Body of pancreas (tissue), 4 donors: ENCODE measurements around the gene FHL2. TPM values are rescaled to one million over a fixed set of nuclear protein-coding genes. Genes with fewer than 3 reads are reported as not detected.
"Not testable (repeated sequence)": the region's sequence is repeated elsewhere in the genome, so short reads cannot be mapped to it uniquely, and the experiment has no call there.

ENCODE experiments used
- ATAC-seq: fragments of 150-250 bp; one replicate; pipeline ENCODE4 v1.9.1; 2016
- DNase-seq, 4 donors: peaks; one replicate each; pipeline ENCODE4 v3.0.0-alpha.2; 2019
- H3K27ac ChIP-seq, 4 donors: fragments of 200-600 bp; sonication (generic); 1 replicate in 3 of 4; 2 replicates in 1 of 4; pipeline versions ENCODE4 v1.5.1 to v1.6.1; 2016 to 2019; ENCODE audit warnings: mild to moderate bottlenecking in 1 of 4, mixed read lengths in 1 of 4, moderate library complexity in 1 of 4
- H3K27me3 ChIP-seq, 2 donors: fragments of 200-600 bp; sonication (generic); one replicate each; pipeline ENCODE4 v1.6.0; 2016; ENCODE audit warnings: mild to moderate bottlenecking in 1 of 2
- H3K36me3 ChIP-seq, 2 donors: fragments of 200-600 bp; sonication (generic); replicated peaks in 1 of 2; 2 replicates each; pipeline ENCODE4 v1.5.1; 2016; ENCODE audit warnings: low read depth in 2 of 2; ENCODE audit not compliant: insufficient read depth in 1 of 2
- H3K4me1 ChIP-seq: fragments of 200-600 bp; sonication (generic); one replicate; pipeline ENCODE4 v1.6.0; 2016
- H3K4me3 ChIP-seq, 2 donors: fragments of 200-600 bp; sonication (generic); 1 replicate in 1 of 2; 2 replicates in 1 of 2; pipeline ENCODE4 v1.5.1; 2016 to 2019
- H3K9me3 ChIP-seq, 3 donors: fragments of 200-600 bp; sonication (generic); 1 replicate in 2 of 3; 2 replicates in 1 of 3; pipeline ENCODE4 v1.5.1; 2016
- POLR2A ChIP-seq, 3 donors: fragments of 450-650 bp; IDR thresholded peaks; one replicate each; pipeline ENCODE4 v1.6.1; 2016; ENCODE audit warnings: antibody characterized with exemption in 3 of 3, mild to moderate bottlenecking in 2 of 3
- WGBS, 2 donors: methylation state at CpG; one replicate each; pipeline ENCODE4 v1.1.5; 2017; 5-methylcytosine and 5-hydroxymethylcytosine counted together
- intact Hi-C: fragments of 100-400 bp; cut with DNase I; formaldehyde crosslinking; loops from one replicate; pipeline ENCODE4 v1.15.1; 2023
- total RNA-seq, 2 donors: library from RNA; depleted of rRNA; stranded (reverse); fragments of >200 nt; gene quantifications; one replicate each; pipeline ENCODE4 v1.1.0, GENCODE V29; 2016
- TF ChIP-seq, protein P1 (sequence below), 7 experiments: fragments of 450-650 bp in 4 of 7; fragments of 200-600 bp in 3 of 7; sonication (generic) in 3 of 7; IDR thresholded peaks; one replicate each; pipeline ENCODE4 v1.5.1; 2016 to 2019; ENCODE audit warnings: antibody characterized with exemption in 7 of 7

Gene FHL2
- total RNA-seq, 2 donors from 2014 or later: 3.6 to 21.8 TPM

GRCh38 chr2:105329561-105330495 is 69.0 kb downstream of the FHL2 start, which contains the start of gene TGFBRAP1:
TGFBRAP1 (minus strand) TSS chr2:105329735; CDS start chr2:105308301, 21,434 bp downstream.
- H3K4me3 ChIP-seq: peak within 1 kb of the TSS; percentile 39 to 53
- 5 to 13% methylated on average over 11 to 34 of the region's 101 CpGs for WGBS, 2 donors
- DNase-seq: peak; percentile 54 to 71 (median 58)
- no peaks in the 10 kb centered on the region for H3K36me3 ChIP-seq
- intact Hi-C loops: no loop called here
- peaks cover 33% of the 10 kb centered on the region for H3K4me1 ChIP-seq
- peak within 1 kb of the TSS; percentile 72 to 93 (median 92) for H3K27ac ChIP-seq
- H3K27me3 ChIP-seq: no peaks in the 10 kb centered on the region
- peak; percentile 30 to 38 (median 35) for TF ChIP-seq POLR2A (IDR thresholded peaks at IDR 0.05)
- TF ChIP-seq, protein P1, sequence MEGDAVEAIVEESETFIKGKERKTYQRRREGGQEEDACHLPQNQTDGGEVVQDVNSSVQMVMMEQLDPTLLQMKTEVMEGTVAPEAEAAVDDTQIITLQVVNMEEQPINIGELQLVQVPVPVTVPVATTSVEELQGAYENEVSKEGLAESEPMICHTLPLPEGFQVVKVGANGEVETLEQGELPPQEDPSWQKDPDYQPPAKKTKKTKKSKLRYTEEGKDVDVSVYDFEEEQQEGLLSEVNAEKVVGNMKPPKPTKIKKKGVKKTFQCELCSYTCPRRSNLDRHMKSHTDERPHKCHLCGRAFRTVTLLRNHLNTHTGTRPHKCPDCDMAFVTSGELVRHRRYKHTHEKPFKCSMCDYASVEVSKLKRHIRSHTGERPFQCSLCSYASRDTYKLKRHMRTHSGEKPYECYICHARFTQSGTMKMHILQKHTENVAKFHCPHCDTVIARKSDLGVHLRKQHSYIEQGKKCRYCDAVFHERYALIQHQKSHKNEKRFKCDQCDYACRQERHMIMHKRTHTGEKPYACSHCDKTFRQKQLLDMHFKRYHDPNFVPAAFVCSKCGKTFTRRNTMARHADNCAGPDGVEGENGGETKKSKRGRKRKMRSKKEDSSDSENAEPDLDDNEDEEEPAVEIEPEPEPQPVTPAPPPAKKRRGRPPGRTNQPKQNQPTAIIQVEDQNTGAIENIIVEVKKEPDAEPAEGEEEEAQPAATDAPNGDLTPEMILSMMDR (IDR thresholded peaks at IDR 0.05): peak in 1 of 7 experiments; percentile 1
- ATAC-seq: peak; percentile 92
- no peaks in the 10 kb centered on the region for H3K9me3 ChIP-seq

- peak overlapping the region; percentile 37 to 81 (median 76) for H3K27ac ChIP-seq
- WGBS, 2 donors: 0 to 2% methylated on average over 8 to 15 of the region's 17 CpGs
- peak in 1 of 4 donors; percentile 19 for DNase-seq
Measured at GRCh38 chr2:105329197-105329554, 69.7 kb downstream of the FHL2 start.

GRCh38 chr2:105328281-105329196 is 70.3 kb downstream of the FHL2 start:
- WGBS, 2 donors: 11 to 14% methylated on average over 13 to 16 of the region's 16 CpGs
- Histone ChIP-seq H3K27ac (peak overlapping the region; percentile 37 to 81 (median 76)), H3K4me1 (peaks cover 33% of the 10 kb centered on the region), H3K9me3 (no peaks in the 10 kb centered on the region), H3K4me3 (peak overlapping the region in 1 of 2 donors; percentile 23), H3K27me3 (no peaks in the 10 kb centered on the region), H3K36me3 (no peaks in the 10 kb centered on the region)
- peak; percentile 26 to 47 (median 32) for DNase-seq
- peak; percentile 18 for ATAC-seq
- intact Hi-C loops: no loop called here
- TF ChIP-seq POLR2A (IDR thresholded peaks at IDR 0.05): peak in 2 of 3 donors; percentile 24
- TF ChIP-seq, protein P1 (IDR thresholded peaks at IDR 0.05): no peak

More at GRCh38 chr2:105329197-105329554, 69.7 kb downstream of the FHL2 start:
- TF ChIP-seq POLR2A (IDR thresholded peaks at IDR 0.05): no peak
- TF ChIP-seq, protein P1 (IDR thresholded peaks at IDR 0.05): no peak
- intact Hi-C loops: no loop called here
- no peak for ATAC-seq
- Histone ChIP-seq H3K36me3 (no peaks in the 10 kb centered on the region), H3K9me3 (no peaks in the 10 kb centered on the region), H3K4me3 (peak overlapping the region in 1 of 2 donors; percentile 23), H3K4me1 (peaks cover 33% of the 10 kb centered on the region), H3K27me3 (no peaks in the 10 kb centered on the region)

DNA sequence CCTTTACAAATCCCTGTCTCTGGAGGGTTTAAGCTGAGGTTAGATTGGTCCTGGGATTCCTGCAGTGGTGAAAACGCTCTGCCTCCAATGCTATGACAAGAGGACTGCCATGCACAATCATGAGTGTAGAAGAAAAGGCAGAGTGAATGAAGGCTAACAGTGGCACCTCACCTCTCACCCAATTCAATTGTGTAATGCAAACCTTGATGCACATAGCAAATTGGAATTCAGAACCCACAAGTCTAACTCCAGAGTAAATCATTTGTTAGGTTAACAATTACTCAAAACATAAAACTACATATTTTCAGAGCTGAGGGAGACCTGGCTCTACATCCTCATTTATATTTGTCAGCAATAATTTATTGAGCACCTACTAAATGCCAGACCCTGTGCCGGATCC is 71.2 kb downstream of the FHL2 start:
- Histone ChIP-seq H3K27me3 (no peaks in the 10 kb centered on the region), H3K4me3 (no peak overlapping the region), H3K36me3 (no peaks in the 10 kb centered on the region), H3K4me1 (peaks cover 33% of the 10 kb centered on the region), H3K9me3 (no peaks in the 10 kb centered on the region), H3K27ac (peak overlapping the region in 1 of 4 donors; percentile 81)
- intact Hi-C loops: no loop called here
- DNase-seq: no peak
- whole genome bisulfite sequencing, 2 donors: 70 to 75% methylated on average over 2 of the region's 2 CpGs
- ATAC-seq: no peak
- TF ChIP-seq, protein P1 (IDR thresholded peaks at IDR 0.05): no peak
- no peak for TF ChIP-seq POLR2A (IDR thresholded peaks at IDR 0.05)

- 90 to 94% methylated on average over 3 of the region's 3 CpGs for WGBS, 2 donors
- intact Hi-C loops, H3K4me3 ChIP-seq, H3K36me3 ChIP-seq, H3K9me3 ChIP-seq, ATAC-seq, DNase-seq, H3K27me3 ChIP-seq, H3K27ac ChIP-seq: not testable (repeated sequence)
- H3K4me1 ChIP-seq: peaks cover 33% of the 10 kb centered on the region
Measured at GRCh38 chr2:105327271-105327670, 71.6 kb downstream of the FHL2 start.
